Vagina (tissue), 2 donors: ENCODE results near the gene PARVB.

Experiments used
- POLR2A ChIP-seq, 2 donors: fragments of 450-650 bp; IDR thresholded peaks; one replicate each; pipeline ENCODE4 v1.6.1; 2017; ENCODE audit warnings: antibody characterized with exemption in 2 of 2, mild to moderate bottlenecking in 2 of 2, moderate library complexity in 2 of 2
- TF ChIP-seq, protein P1 (sequence below), 3 experiments: fragments of 450-650 bp in 2 of 3; fragments of 200-600 bp in 1 of 3; sonication (generic) in 1 of 3; IDR thresholded peaks; one replicate each; pipeline ENCODE4 v1.5.1; 2017 to 2019; ENCODE audit warnings: antibody characterized with exemption in 3 of 3, mild to moderate bottlenecking in 2 of 3, moderate library complexity in 2 of 3

DNA sequence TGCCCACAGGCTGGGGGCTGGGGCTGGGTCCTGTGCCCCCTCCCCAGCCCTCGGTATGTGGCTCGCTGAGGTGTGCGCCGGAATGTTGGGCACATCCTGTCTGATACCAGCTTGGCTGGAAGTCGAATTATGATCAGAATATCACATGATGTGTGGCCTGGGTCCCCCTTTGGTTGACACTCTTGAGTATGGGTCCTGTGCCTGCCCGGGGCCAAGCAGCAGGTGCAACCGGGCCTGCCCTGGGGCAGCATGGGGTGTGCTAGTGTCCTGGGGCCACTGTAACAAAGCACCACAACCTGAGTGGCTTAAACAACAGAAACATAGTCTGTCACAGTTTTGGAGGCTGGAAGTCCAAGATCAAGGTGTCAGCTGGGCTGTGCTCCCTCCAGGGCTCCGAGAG lies 52.7 kb downstream of the PARVB start:
- TF ChIP-seq, protein P1, sequence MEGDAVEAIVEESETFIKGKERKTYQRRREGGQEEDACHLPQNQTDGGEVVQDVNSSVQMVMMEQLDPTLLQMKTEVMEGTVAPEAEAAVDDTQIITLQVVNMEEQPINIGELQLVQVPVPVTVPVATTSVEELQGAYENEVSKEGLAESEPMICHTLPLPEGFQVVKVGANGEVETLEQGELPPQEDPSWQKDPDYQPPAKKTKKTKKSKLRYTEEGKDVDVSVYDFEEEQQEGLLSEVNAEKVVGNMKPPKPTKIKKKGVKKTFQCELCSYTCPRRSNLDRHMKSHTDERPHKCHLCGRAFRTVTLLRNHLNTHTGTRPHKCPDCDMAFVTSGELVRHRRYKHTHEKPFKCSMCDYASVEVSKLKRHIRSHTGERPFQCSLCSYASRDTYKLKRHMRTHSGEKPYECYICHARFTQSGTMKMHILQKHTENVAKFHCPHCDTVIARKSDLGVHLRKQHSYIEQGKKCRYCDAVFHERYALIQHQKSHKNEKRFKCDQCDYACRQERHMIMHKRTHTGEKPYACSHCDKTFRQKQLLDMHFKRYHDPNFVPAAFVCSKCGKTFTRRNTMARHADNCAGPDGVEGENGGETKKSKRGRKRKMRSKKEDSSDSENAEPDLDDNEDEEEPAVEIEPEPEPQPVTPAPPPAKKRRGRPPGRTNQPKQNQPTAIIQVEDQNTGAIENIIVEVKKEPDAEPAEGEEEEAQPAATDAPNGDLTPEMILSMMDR (IDR thresholded peaks at IDR 0.05): no peak
- no peak for TF ChIP-seq POLR2A (IDR thresholded peaks at IDR 0.05)
